GM12872 (cell line): ENCODE results near the gene PLAC8.

Experiments
- CTCF ChIP-seq: IDR thresholded peaks from 3 replicates; pipeline ENCODE4 v1.5.1; 2011; ENCODE audit warnings: low read depth, mild to moderate bottlenecking, low read length, moderate library complexity; ENCODE audit not compliant: insufficient read depth

PLAC8 gene

GRCh38 chr4:83075311-83076095 lies 39.0 kb downstream of the PLAC8 start:
- no peak for TF ChIP-seq CTCF

- peak; percentile 71 for TF ChIP-seq CTCF
Observed at GRCh38 chr4:83074086-83074704, 40.3 kb downstream of the PLAC8 start.

- TF ChIP-seq CTCF = no peak
Observed at GRCh38 chr4:83071116-83071515, 43.4 kb downstream of the PLAC8 start.

GRCh38 chr4:83067058-83067639 lies 47.4 kb downstream of the PLAC8 start:
- TF ChIP-seq CTCF = no peak

- TF ChIP-seq CTCF = no peak
Observed at GRCh38 chr4:83065266-83065665, 49.3 kb downstream of the PLAC8 start.

GRCh38 chr4:83062739-83063138 lies 51.8 kb downstream of the PLAC8 start:
- TF ChIP-seq CTCF = no peak

- TF ChIP-seq CTCF = no peak
Observed at GRCh38 chr4:83054928-83055327, 59.6 kb downstream of the PLAC8 start.
